HCT116 (cell line): Measurements from ENCODE around the gene PPIL4. TPM values are rescaled to one million over a fixed set of nuclear protein-coding genes. Genes with fewer than 3 reads are reported as not detected.

Experiments used
- ATAC-seq: fragments of 200-7000 bp; cut with Tn5 transposase; 2 replicates; pipeline ENCODE4 v1.9.1; 2020; ENCODE audit warnings: mild to moderate bottlenecking, moderate library complexity
- BruUV-seq: library from RNA; stranded (reverse); fragments of 400-500 nt; replicated peaks from 2 replicates; lab custom pipeline; 2021; lab: Mats Ljungman, UMichigan
- CTCF ChIA-PET: fragments of 300-600 bp; sonication (Branson Sonifier 250); formaldehyde crosslinking; loops from one replicate; lab custom pipeline; 2021; ENCODE audit warnings: antibody characterized with exemption; lab: Charles Lee
- POLR2A ChIA-PET: fragments of 300-600, 350-600 bp; sonication (Branson Sonifier 250); formaldehyde crosslinking; loops from one replicate; lab custom pipeline; 2021; ENCODE audit warnings: antibody characterized with exemption; lab: Charles Lee
- RAD21 ChIA-PET, 2 experiments: fragments of 300-600 bp; sonication (Branson Sonifier 250); formaldehyde crosslinking; loops; one replicate each; lab custom pipeline; 2023; ENCODE audit warnings: low total read pairs in 2 of 2; ENCODE audit not compliant: uncharacterized antibody in 2 of 2, unreplicated experiment in 2 of 2, low non-redundant PET in 1 of 2; lab: Charles Lee
- DNase-seq: peaks from one replicate; pipeline ENCODE4 v3.0.0-alpha.2; 2010; ENCODE audit warnings: low read depth, low spot score
- H2AFZ ChIP-seq: fragments of 200-600 bp; shearing (Covaris generic), sonication (generic); 2 replicates; pipeline ENCODE4 v1.6.1; 2017; ENCODE audit warnings: low read depth, mixed run types, mixed read lengths, antibody characterized with exemption, low read length; ENCODE audit not compliant: poor library complexity, severe bottlenecking
- H3K27ac ChIP-seq: 2 replicates; pipeline ENCODE4 v1.5.1; 2012; ENCODE audit warnings: low read depth, low read length
- H3K27me3 ChIP-seq: fragments of 200-600 bp; sonication (generic); 2 replicates; pipeline ENCODE4 v1.6.1; 2016; ENCODE audit warnings: mixed run types, low read length, mixed read lengths; ENCODE audit not compliant: insufficient read depth
- H3K36me3 ChIP-seq, 2 experiments: fragments of 200-500 bp in 1 of 2; fragments of 200-600 bp in 1 of 2; sonication (Bioruptor generic) in 1 of 2; sonication (generic) in 1 of 2; 2 replicates each; pipeline versions ENCODE4 v1.5.1 to v1.6.1; 2014 to 2016; ENCODE audit warnings: low read length in 2 of 2, inconsistent platforms in 1 of 2, mixed read lengths in 1 of 2, mixed run types in 1 of 2; ENCODE audit not compliant: insufficient read depth in 2 of 2, control insufficient read depth in 1 of 2
- H3K4me1 ChIP-seq, 2 experiments: fragments of 200-600 bp in 1 of 2; sonication (generic) in 1 of 2; 2 replicates each; pipeline versions ENCODE4 v1.5.1 to v1.6.1; 2012 to 2017; ENCODE audit warnings: low read length in 2 of 2, inconsistent platforms in 1 of 2, mild to moderate bottlenecking in 1 of 2, mixed read lengths in 1 of 2, mixed run types in 1 of 2, moderate library complexity in 1 of 2; ENCODE audit not compliant: insufficient read depth in 2 of 2, control insufficient read depth in 1 of 2
- H3K4me2 ChIP-seq: fragments of 200-600 bp; sonication (generic); 2 replicates; pipeline ENCODE4 v1.6.1; 2017; ENCODE audit warnings: mixed run types, low read length, mixed read lengths
- H3K4me3 ChIP-seq, 2 experiments: fragments of 200-600 bp in 1 of 2; sonication (generic) in 1 of 2; replicated peaks in 1 of 2; 2 replicates each; pipeline ENCODE4 v1.5.1; 2011 to 2016; ENCODE audit warnings: low read length in 2 of 2, control low read depth in 1 of 2, low read depth in 1 of 2, mild to moderate bottlenecking in 1 of 2, mixed read lengths in 1 of 2, mixed run types in 1 of 2
- H3K79me2 ChIP-seq: fragments of 200-600 bp; sonication (generic); 2 replicates; pipeline ENCODE4 v1.6.1; 2017; ENCODE audit warnings: mild to moderate bottlenecking, mixed run types, low read length, moderate library complexity, mixed read lengths; ENCODE audit not compliant: insufficient read depth
- H3K9ac ChIP-seq: fragments of 200-600 bp; sonication (generic); 2 replicates; pipeline ENCODE4 v1.6.1; 2016; ENCODE audit warnings: low read length, mixed read lengths
- H3K9me2 ChIP-seq: fragments of 200-600 bp; sonication (generic), shearing (Covaris generic); 2 replicates; pipeline ENCODE4 v1.6.1; 2017; ENCODE audit warnings: mixed run types, mild to moderate bottlenecking, moderate library complexity; ENCODE audit not compliant: insufficient read depth
- H3K9me3 ChIP-seq, 2 experiments: fragments of 200-500 bp in 1 of 2; fragments of 200-600 bp in 1 of 2; sonication (Bioruptor generic) in 1 of 2; sonication (generic) in 1 of 2; 2 replicates each; pipeline ENCODE4 v1.6.1; 2014 to 2017; ENCODE audit warnings: low read length in 2 of 2, mixed read lengths in 2 of 2, inconsistent platforms in 1 of 2, low read depth in 1 of 2, mild to moderate bottlenecking in 1 of 2, mixed run types in 1 of 2, moderate library complexity in 1 of 2; ENCODE audit not compliant: control insufficient read depth in 1 of 2, insufficient read depth in 1 of 2
- H4K20me1 ChIP-seq: fragments of 200-600 bp; sonication (generic), shearing (Covaris generic); 2 replicates; pipeline ENCODE4 v1.6.1; 2017; ENCODE audit warnings: mixed run types, mild to moderate bottlenecking, moderate library complexity; ENCODE audit not compliant: insufficient read depth
- CEBPB ChIP-seq: IDR thresholded peaks from 2 replicates; pipeline ENCODE4 v1.6.1; 2012; ENCODE audit warnings: low read depth
- EGR1 ChIP-seq: IDR thresholded peaks from 2 replicates; pipeline ENCODE4 v1.6.1; 2012; ENCODE audit warnings: low read depth
- ELF1 ChIP-seq: IDR thresholded peaks from 2 replicates; pipeline ENCODE4 v1.6.1; 2012; ENCODE audit warnings: low read depth, borderline replicate concordance
- EZH2 ChIP-seq: fragments of 200-600 bp; sonication (generic); IDR thresholded peaks from 2 replicates; pipeline ENCODE4 v1.6.1; 2017; ENCODE audit warnings: antibody characterized with exemption, mixed run types
- EZH2phosphoT487 ChIP-seq: fragments of 200-600 bp; IDR thresholded peaks from 2 replicates; pipeline ENCODE4 v1.6.1; 2018; ENCODE audit warnings: antibody characterized with exemption, borderline replicate concordance
- FOSL1 ChIP-seq: IDR thresholded peaks from 2 replicates; pipeline ENCODE4 v1.6.1; 2012; ENCODE audit warnings: low read depth
- JUND ChIP-seq: IDR thresholded peaks from 2 replicates; pipeline ENCODE4 v1.6.1; 2012
- RAD21 ChIP-seq: IDR thresholded peaks from 2 replicates; pipeline ENCODE4 v1.6.1; 2012; ENCODE audit warnings: low read depth, mild to moderate bottlenecking
- SIN3A ChIP-seq: IDR thresholded peaks from 2 replicates; pipeline ENCODE4 v1.6.1; 2012; ENCODE audit warnings: low read depth
- SRF ChIP-seq: IDR thresholded peaks from 2 replicates; pipeline ENCODE4 v1.6.1; 2012; ENCODE audit warnings: low read depth
- TCF7L2 ChIP-seq: IDR thresholded peaks from 2 replicates; pipeline ENCODE4 v1.7.0; 2011; ENCODE audit warnings: borderline replicate concordance, inconsistent platforms; ENCODE audit not compliant: insufficient read depth, insufficient read length; ENCODE audit errors: extremely low read depth
- ZFX ChIP-seq: fragments of 450-650 bp; IDR thresholded peaks from 2 replicates; pipeline ENCODE4 v1.6.1; 2017
- intact Hi-C: fragments of 100-400 bp; cut with micrococcal nuclease; formaldehyde crosslinking; loops from 2 replicates; pipeline ENCODE4 v1.10.0; 2022
- total RNA-seq: library from RNA; stranded (reverse); gene quantifications from one replicate; pipeline ENCODE4 v1.2.1, GENCODE V29; 2021; ENCODE audit not compliant: unreplicated experiment
- TF ChIP-seq, protein P1 (sequence below): IDR thresholded peaks from 2 replicates; pipeline ENCODE4 v1.6.1; 2012
- TF ChIP-seq, protein P2 (sequence below), 3 experiments: fragments of 200-600 bp in 1 of 3; sonication (generic) in 1 of 3; IDR thresholded peaks in 2 of 3; conservative IDR thresholded peaks in 1 of 3; 2 replicates each; pipeline ENCODE4 v1.5.1; 2012 to 2017; ENCODE audit warnings: low read depth in 2 of 3, low read length in 2 of 3, antibody characterized with exemption in 1 of 3, borderline replicate concordance in 1 of 3, control low read depth in 1 of 3, mild to moderate bottlenecking in 1 of 3, mixed read lengths in 1 of 3, mixed run types in 1 of 3, moderate library complexity in 1 of 3; ENCODE audit not compliant: insufficient read depth in 1 of 3
- TF ChIP-seq, protein P3 (sequence below): IDR thresholded peaks from 2 replicates; pipeline ENCODE4 v1.6.1; 2012; ENCODE audit warnings: low read depth
- TF ChIP-seq, protein P4 (sequence below): IDR thresholded peaks from 2 replicates; pipeline ENCODE4 v1.6.1; 2012

Gene PPIL4
- total RNA-seq, 1 experiment from 2014 or later: 31.0 TPM

DNA sequence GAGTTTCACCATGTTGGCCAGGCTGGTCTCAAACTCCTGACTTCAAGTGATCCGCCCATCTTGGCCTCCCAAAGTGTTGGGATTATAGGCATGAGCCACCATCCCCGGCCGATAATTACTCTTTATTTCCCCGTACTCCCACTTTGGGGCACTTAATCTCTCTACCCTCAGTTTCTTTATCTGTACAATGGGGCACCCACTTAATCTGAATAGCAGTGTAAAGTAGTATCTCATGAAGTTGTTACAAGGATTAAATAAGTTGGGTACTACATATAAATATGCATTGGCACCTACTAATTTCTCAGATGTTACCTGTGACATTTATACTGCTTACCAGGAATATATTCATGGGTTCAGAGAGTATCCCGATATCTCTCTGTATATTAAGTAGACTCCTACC is 35.5 kb upstream of the PPIL4 start:
- Histone ChIP-seq H3K27ac (no peak overlapping the region), H3K4me1 (no peaks in the 10 kb centered on the region), H3K27me3 (no peaks in the 10 kb centered on the region), H3K9ac (no peak overlapping the region), H3K79me2 (no peaks in the 10 kb centered on the region), H2AFZ (no peak overlapping the region), H3K9me3 (no peaks in the 10 kb centered on the region), H4K20me1 (no peaks in the 10 kb centered on the region), H3K4me3 (no peak overlapping the region), H3K4me2 (no peak overlapping the region), H3K9me2 (no peaks in the 10 kb centered on the region), H3K36me3 (peaks cover 5 to 12% of the 10 kb centered on the region in 2 experiments; a peak in 2 of 4 replicates)
- ChIA-PET POLR2A (no interaction called here), CTCF (no interaction called here), RAD21 (no interaction called here)
- ATAC-seq (no peak), DNase-seq (no peak)
- intact Hi-C loops: no loop called here
- BruUV-seq: no TSS peak
- no peak for TF ChIP-seq CEBPB
- TF ChIP-seq, protein P1, sequence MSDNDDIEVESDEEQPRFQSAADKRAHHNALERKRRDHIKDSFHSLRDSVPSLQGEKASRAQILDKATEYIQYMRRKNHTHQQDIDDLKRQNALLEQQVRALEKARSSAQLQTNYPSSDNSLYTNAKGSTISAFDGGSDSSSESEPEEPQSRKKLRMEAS: no peak

DNA sequence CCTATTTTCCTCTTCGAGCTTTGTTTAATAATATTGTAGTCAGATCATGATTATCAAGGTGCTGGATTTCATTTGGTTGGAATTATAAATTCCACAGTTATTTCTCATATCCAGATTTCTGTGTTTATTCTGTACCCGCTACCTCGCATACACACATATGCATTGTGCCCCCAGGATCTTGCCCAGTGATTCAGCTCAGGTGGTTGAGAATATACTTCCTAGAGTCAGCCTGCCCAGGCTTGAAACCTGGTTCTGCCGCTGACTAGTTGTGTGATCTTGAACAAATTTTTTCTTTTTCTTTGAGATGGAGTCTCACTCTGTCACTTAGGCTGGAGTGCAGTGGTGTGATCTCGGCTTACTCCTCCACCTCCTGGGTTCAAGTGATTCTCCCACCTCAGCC is 35.0 kb upstream of the PPIL4 start:
- Histone ChIP-seq H3K4me2 (no peak overlapping the region), H3K36me3 (peaks cover 5 to 12% of the 10 kb centered on the region in 2 experiments; a peak in 2 of 4 replicates), H3K27ac (no peak overlapping the region), H3K4me1 (no peaks in the 10 kb centered on the region), H3K9ac (no peak overlapping the region), H3K4me3 (no peak overlapping the region), H3K9me3 (no peaks in the 10 kb centered on the region), H2AFZ (no peak overlapping the region), H4K20me1 (no peaks in the 10 kb centered on the region), H3K9me2 (no peaks in the 10 kb centered on the region), H3K27me3 (no peaks in the 10 kb centered on the region), H3K79me2 (no peaks in the 10 kb centered on the region)
- BruUV-seq: no TSS peak
- ATAC-seq (no peak), DNase-seq (no peak)
- CTCF ChIA-PET: no interaction called here
- POLR2A ChIA-PET: interaction anchor here (0.9 kb wide), 1 partner anchor 67 kb away, joined by 3 read pairs; no protein-coding TSS in a partner anchor
- intact Hi-C loops: no loop called here
- RAD21 ChIA-PET: no interaction called here
- TF ChIP-seq TCF7L2 (no peak), SRF (no peak), RAD21 (no peak), EZH2 (no peak), EGR1 (no peak), EZH2phosphoT487 (no peak), SIN3A (no peak), FOSL1 (no peak), JUND (no peak), ZFX (no peak), ELF1 (no peak)
- TF ChIP-seq, protein P2, sequence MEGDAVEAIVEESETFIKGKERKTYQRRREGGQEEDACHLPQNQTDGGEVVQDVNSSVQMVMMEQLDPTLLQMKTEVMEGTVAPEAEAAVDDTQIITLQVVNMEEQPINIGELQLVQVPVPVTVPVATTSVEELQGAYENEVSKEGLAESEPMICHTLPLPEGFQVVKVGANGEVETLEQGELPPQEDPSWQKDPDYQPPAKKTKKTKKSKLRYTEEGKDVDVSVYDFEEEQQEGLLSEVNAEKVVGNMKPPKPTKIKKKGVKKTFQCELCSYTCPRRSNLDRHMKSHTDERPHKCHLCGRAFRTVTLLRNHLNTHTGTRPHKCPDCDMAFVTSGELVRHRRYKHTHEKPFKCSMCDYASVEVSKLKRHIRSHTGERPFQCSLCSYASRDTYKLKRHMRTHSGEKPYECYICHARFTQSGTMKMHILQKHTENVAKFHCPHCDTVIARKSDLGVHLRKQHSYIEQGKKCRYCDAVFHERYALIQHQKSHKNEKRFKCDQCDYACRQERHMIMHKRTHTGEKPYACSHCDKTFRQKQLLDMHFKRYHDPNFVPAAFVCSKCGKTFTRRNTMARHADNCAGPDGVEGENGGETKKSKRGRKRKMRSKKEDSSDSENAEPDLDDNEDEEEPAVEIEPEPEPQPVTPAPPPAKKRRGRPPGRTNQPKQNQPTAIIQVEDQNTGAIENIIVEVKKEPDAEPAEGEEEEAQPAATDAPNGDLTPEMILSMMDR (IDR thresholded peaks at IDR 0.05 in 2 of 3, conservative IDR thresholded peaks at IDR 0.05 in 1 of 3; ENCODE audit: borderline replicate concordance in 1 of 3, insufficient read depth in 1 of 3, low read depth in 2 of 3, low read length in 2 of 3): no peak
- TF ChIP-seq, protein P3, sequence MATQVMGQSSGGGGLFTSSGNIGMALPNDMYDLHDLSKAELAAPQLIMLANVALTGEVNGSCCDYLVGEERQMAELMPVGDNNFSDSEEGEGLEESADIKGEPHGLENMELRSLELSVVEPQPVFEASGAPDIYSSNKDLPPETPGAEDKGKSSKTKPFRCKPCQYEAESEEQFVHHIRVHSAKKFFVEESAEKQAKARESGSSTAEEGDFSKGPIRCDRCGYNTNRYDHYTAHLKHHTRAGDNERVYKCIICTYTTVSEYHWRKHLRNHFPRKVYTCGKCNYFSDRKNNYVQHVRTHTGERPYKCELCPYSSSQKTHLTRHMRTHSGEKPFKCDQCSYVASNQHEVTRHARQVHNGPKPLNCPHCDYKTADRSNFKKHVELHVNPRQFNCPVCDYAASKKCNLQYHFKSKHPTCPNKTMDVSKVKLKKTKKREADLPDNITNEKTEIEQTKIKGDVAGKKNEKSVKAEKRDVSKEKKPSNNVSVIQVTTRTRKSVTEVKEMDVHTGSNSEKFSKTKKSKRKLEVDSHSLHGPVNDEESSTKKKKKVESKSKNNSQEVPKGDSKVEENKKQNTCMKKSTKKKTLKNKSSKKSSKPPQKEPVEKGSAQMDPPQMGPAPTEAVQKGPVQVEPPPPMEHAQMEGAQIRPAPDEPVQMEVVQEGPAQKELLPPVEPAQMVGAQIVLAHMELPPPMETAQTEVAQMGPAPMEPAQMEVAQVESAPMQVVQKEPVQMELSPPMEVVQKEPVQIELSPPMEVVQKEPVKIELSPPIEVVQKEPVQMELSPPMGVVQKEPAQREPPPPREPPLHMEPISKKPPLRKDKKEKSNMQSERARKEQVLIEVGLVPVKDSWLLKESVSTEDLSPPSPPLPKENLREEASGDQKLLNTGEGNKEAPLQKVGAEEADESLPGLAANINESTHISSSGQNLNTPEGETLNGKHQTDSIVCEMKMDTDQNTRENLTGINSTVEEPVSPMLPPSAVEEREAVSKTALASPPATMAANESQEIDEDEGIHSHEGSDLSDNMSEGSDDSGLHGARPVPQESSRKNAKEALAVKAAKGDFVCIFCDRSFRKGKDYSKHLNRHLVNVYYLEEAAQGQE: no peak
- TF ChIP-seq, protein P4, sequence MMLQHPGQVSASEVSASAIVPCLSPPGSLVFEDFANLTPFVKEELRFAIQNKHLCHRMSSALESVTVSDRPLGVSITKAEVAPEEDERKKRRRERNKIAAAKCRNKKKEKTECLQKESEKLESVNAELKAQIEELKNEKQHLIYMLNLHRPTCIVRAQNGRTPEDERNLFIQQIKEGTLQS: no peak
